GM12878 (cell line): ENCODE measurements around the gene EXOC3L1. TPM values are rescaled to one million over a fixed set of nuclear protein-coding genes. Genes with fewer than 3 reads are reported as not detected.

Source experiments
- ATAC-seq: fragments of 200-7000 bp; cut with Tn5 transposase; 3 replicates; pipeline ENCODE4 v1.9.1; 2020; ENCODE audit warnings: mild to moderate bottlenecking, moderate library complexity
- BruUV-seq: library from RNA; stranded (reverse); fragments of 400-500 nt; replicated peaks from 2 replicates; lab custom pipeline; 2021; lab: Mats Ljungman, UMichigan
- CTCF ChIA-PET: fragments of 300-600 bp; sonication (Branson Sonifier 250); formaldehyde crosslinking; extraction: SDS; loops from one replicate; lab custom pipeline; 2021; ENCODE audit warnings: inconsistent platforms; lab: Yijun Ruan, JAX
- POLR2A ChIA-PET: fragments of 350-600 bp; formaldehyde crosslinking; extraction: SDS; loops from one replicate; lab custom pipeline; 2021; ENCODE audit warnings: inconsistent platforms; lab: Charles Lee
- RAD21 ChIA-PET: fragments of 300-600 bp; sonication (Branson Sonifier 250); formaldehyde crosslinking; loops from one replicate; lab custom pipeline; 2023; ENCODE audit warnings: antibody characterized with exemption; ENCODE audit not compliant: unreplicated experiment; lab: Charles Lee
- SMC1A ChIA-PET: fragments of 300-600 bp; sonication (Branson Sonifier 250); formaldehyde crosslinking; loops from one replicate; lab custom pipeline; 2023; ENCODE audit not compliant: unreplicated experiment, uncharacterized antibody; lab: Charles Lee
- DNase-seq: peaks from one replicate; pipeline ENCODE4 v3.0.0-alpha.2; 2011; ENCODE audit warnings: low read depth, low spot score
- FAIRE-seq: peaks from 3 replicates; lab custom pipeline; 2011; peaks lifted over from hg19 to GRCh38; lab: Jason Lieb, UNC
- H2AFZ ChIP-seq: 2 replicates; pipeline ENCODE4 v1.6.0; 2011; ENCODE audit warnings: low read depth, low read length, control low read depth; ENCODE audit not compliant: control insufficient read depth
- H3K27ac ChIP-seq: 2 replicates; pipeline ENCODE4 v1.5.1; 2011; ENCODE audit warnings: control low read depth; ENCODE audit not compliant: control insufficient read depth, insufficient read depth
- H3K27me3 ChIP-seq, 2 experiments: replicated peaks in 1 of 2; 2 replicates each; pipeline versions ENCODE4 v1.6.0 to v1.6.1; 2011; ENCODE audit warnings: low read length in 1 of 2; ENCODE audit not compliant: control insufficient read depth in 2 of 2, insufficient read depth in 2 of 2
- H3K36me3 ChIP-seq, 2 experiments: 2 replicates each; pipeline ENCODE4 v1.5.1; 2011; ENCODE audit warnings: low read length in 1 of 2; ENCODE audit not compliant: control insufficient read depth in 2 of 2, insufficient read depth in 2 of 2
- H3K4me1 ChIP-seq: 2 replicates; pipeline ENCODE4 v1.6.1; 2011; ENCODE audit warnings: mild to moderate bottlenecking, low read length, moderate library complexity, mixed read lengths; ENCODE audit not compliant: control insufficient read depth, insufficient read depth
- H3K4me2 ChIP-seq: 2 replicates; pipeline ENCODE4 v1.6.0; 2011; ENCODE audit warnings: control low read depth; ENCODE audit not compliant: control insufficient read depth, insufficient read depth
- H3K4me3 ChIP-seq: fragments of 200-600 bp; sonication (generic); 2 replicates; pipeline ENCODE4 v1.5.1; 2016
- H3K79me2 ChIP-seq: 2 replicates; pipeline ENCODE4 v1.6.0; 2011; ENCODE audit warnings: low read length; ENCODE audit not compliant: control insufficient read depth, insufficient read depth
- H3K9ac ChIP-seq: 2 replicates; pipeline ENCODE4 v1.8.0; 2011; ENCODE audit warnings: low read length, control low read depth, mixed read lengths; ENCODE audit not compliant: control insufficient read depth, insufficient read depth
- H3K9me3 ChIP-seq: replicated peaks from 3 replicates; pipeline ENCODE4 v1.5.1; 2011; ENCODE audit warnings: mild to moderate bottlenecking, low read length; ENCODE audit not compliant: control insufficient read depth, insufficient read depth
- H4K20me1 ChIP-seq: 2 replicates; pipeline ENCODE4 v1.6.0; 2011; ENCODE audit not compliant: control insufficient read depth, insufficient read depth
- BHLHE40 ChIP-seq, 2 experiments: fragments of 450-650 bp in 1 of 2; IDR thresholded peaks; 2 replicates each; pipeline ENCODE4 v1.6.1; 2011 to 2017; ENCODE audit warnings: low read depth in 2 of 2, borderline replicate concordance in 1 of 2, improper control_type of control experiment in 1 of 2, low read length in 1 of 2, mild to moderate bottlenecking in 1 of 2
- EED ChIP-seq: sonication (generic); IDR thresholded peaks from 2 replicates; pipeline ENCODE4 v1.6.1; 2016; ENCODE audit warnings: antibody characterized with exemption, low read depth
- HCFC1 ChIP-seq: fragments of 150-350 bp; IDR thresholded peaks from 2 replicates; pipeline ENCODE4 v1.6.1; 2014; ENCODE audit warnings: low read length
- POLR2A ChIP-seq: IDR thresholded peaks from 2 replicates; pipeline ENCODE4 v1.6.1; 2011; ENCODE audit warnings: low read depth, mild to moderate bottlenecking, low read length
- WGBS: methylation state at CpG from one replicate; pipeline ENCODE4 v1.1.6; 2016; ENCODE audit warnings: low lambda C conversion rate; ENCODE audit not compliant: insufficient replicate concordance, insufficient coverage; ENCODE audit errors: missing lambda C conversion rate; 5-methylcytosine and 5-hydroxymethylcytosine counted together
- in situ Hi-C: fragments of 300-500 bp; cut with MboI; formaldehyde crosslinking; loops from 9 replicates; pipeline ENCODE4 v1.14.3; 2018; ENCODE audit warnings: mixed read lengths
- intact Hi-C: fragments of 100-400 bp; cut with micrococcal nuclease; formaldehyde crosslinking; loops from one replicate; pipeline ENCODE4 v1.14.2; 2022; ENCODE audit not compliant: unreplicated experiment
- polyA plus RNA-seq, 11 experiments: library from polyadenylated mRNA; depleted of rRNA in 4 of 11; unstranded in 6 of 11; stranded (reverse) in 5 of 11; fragments of >200 nt; fragmentation: Nextera tagmentation in 4 of 11; fragmentation: Illumina TruSeq in 1 of 11; extraction: Ambion mirVana in 4 of 11; extraction: Trizol in 1 of 11; gene quantifications; 1 replicate in 1 of 11; 2 replicates in 10 of 11; pipeline versions ENCODE4 v1.2.1 to v1.2.3, GENCODE V29; 2011 to 2016; ENCODE audit warnings: inconsistent platforms in 2 of 11, missing spikeins in 2 of 11, low read depth in 1 of 11
- total RNA-seq, 4 experiments: library from RNA; depleted of rRNA in 3 of 4; stranded (reverse); fragments of >200 nt in 3 of 4; fragmentation: Illumina TruSeq in 1 of 4; extraction: Trizol in 1 of 4; gene quantifications; 2 replicates each; pipeline versions ENCODE4 v1.2.1 to v1.2.3, GENCODE V29; 2013 to 2021
- TF ChIP-seq, protein P1 (sequence below), 3 experiments: IDR thresholded peaks in 2 of 3; conservative IDR thresholded peaks in 1 of 3; 2 replicates each; pipeline ENCODE4 v1.5.1; 2011; ENCODE audit warnings: low read depth in 3 of 3, low read length in 3 of 3, mild to moderate bottlenecking in 3 of 3, control low read depth in 2 of 3, moderate library complexity in 2 of 3, inconsistent platforms in 1 of 3, mixed read lengths in 1 of 3; ENCODE audit not compliant: control insufficient read depth in 2 of 3, insufficient read depth in 1 of 3; ENCODE audit errors: extremely low read depth in 1 of 3

The EXOC3L1 gene
- total and polyA plus RNA-seq, 10 of the 15 experiments (the other 5 are each of a cell fraction or from before 2014, with no cell fraction given) = 0.07 to 0.42 TPM; not detected in 8

DNA sequence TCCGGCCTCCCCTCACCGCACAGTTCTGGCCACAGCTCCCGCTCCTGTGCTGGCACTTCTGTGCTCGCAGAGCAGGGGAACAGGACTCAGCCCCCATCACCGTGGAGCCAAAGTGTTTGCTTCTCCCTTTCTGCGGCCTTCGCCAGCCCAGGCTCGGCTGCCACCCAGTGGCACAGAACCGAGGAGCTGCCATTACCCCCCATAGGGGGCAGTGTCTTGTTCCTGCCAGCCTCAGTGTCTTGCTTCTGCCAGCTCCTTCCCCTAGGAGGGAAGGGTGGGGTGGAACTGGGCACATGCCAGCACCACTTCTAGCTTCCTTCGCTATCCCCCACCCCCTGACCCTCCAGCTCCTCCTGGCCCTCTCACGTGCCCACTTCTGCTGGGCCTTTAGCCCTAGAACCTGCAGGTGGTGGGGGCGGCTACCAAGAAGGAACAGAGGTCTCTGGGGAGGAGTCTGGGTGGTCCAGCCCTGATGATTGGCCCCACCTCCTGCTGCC is 8.3 kb upstream of the EXOC3L1 start:
- RAD21 ChIA-PET = interaction anchor here (1.1 to 1.3 kb wide), 2 partner anchors 29 to 48 kb away, joined by 3 read pairs; partner anchors contain the start of gene FHOD1
- CTCF ChIA-PET = interaction anchor here (0.7 to 2.0 kb wide), 14 partner anchors 9 to 245 kb away, joined by 3 to 13 read pairs (median 4); partner anchors contain the start of genes FHOD1 and TMEM208

More for the DNA sequence above, 8.3 kb upstream of the EXOC3L1 start:
- no peak for TF ChIP-seq HCFC1
- peak; percentile 52; the same call in 1 of the 2 replicates for TF ChIP-seq POLR2A
- no peak for TF ChIP-seq EED
- TF ChIP-seq, protein P1, sequence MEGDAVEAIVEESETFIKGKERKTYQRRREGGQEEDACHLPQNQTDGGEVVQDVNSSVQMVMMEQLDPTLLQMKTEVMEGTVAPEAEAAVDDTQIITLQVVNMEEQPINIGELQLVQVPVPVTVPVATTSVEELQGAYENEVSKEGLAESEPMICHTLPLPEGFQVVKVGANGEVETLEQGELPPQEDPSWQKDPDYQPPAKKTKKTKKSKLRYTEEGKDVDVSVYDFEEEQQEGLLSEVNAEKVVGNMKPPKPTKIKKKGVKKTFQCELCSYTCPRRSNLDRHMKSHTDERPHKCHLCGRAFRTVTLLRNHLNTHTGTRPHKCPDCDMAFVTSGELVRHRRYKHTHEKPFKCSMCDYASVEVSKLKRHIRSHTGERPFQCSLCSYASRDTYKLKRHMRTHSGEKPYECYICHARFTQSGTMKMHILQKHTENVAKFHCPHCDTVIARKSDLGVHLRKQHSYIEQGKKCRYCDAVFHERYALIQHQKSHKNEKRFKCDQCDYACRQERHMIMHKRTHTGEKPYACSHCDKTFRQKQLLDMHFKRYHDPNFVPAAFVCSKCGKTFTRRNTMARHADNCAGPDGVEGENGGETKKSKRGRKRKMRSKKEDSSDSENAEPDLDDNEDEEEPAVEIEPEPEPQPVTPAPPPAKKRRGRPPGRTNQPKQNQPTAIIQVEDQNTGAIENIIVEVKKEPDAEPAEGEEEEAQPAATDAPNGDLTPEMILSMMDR (IDR thresholded peaks at IDR 0.05 in 2 of 3, conservative IDR thresholded peaks at IDR 0.05 in 1 of 3; ENCODE audit: control insufficient read depth in 2 of 3, extremely low read depth in 1 of 3, insufficient read depth in 1 of 3, low read depth in 3 of 3, low read length in 3 of 3) = peak; percentile 39 to 64 (median 59); a peak in 5 of 6 replicates
- peak in 1 of 2 experiments; percentile 28; a peak in 2 of 4 replicates for TF ChIP-seq BHLHE40 (IDR thresholded peaks at IDR 0.05; ENCODE audit: borderline replicate concordance in 1 of 2, low read depth in 2 of 2, low read length in 1 of 2)
- H3K4me3 ChIP-seq = no peak overlapping the region
- no peak overlapping the region for H2AFZ ChIP-seq
- DNase-seq (no peak), ATAC-seq (peak; percentile 81), FAIRE-seq (no peak)
- peaks cover 4% of the 10 kb centered on the region; the same call in 1 of the 2 replicates for H3K4me1 ChIP-seq
- H3K27ac ChIP-seq = no peak overlapping the region
- no peaks in the 10 kb centered on the region for H3K27me3 ChIP-seq
- H3K36me3 ChIP-seq = peaks cover 22 to 52% of the 10 kb centered on the region in 2 experiments
- peaks cover 10% of the 10 kb centered on the region for H3K79me2 ChIP-seq
- no TSS peak for BruUV-seq
- in situ Hi-C loops = no loop called here
- 81% methylated on average over 12 of the region's 12 CpGs for WGBS
- ChIA-PET SMC1A (interaction anchor here (1.2 kb wide), 2 partner anchors 16 to 28 kb away, joined by 3 to 4 read pairs; partner anchors contain the start of gene TMEM208), POLR2A (interaction anchor here (1.0 kb wide), 1 partner anchor 8 kb away, joined by 3 read pairs; no protein-coding TSS in a partner anchor)
- no peak overlapping the region for H3K9ac ChIP-seq
- no peaks in the 10 kb centered on the region for H3K9me3 ChIP-seq
- intact Hi-C loops = no loop called here
- no peak overlapping the region for H3K4me2 ChIP-seq
- peaks cover 7% of the 10 kb centered on the region for H4K20me1 ChIP-seq
